CD4-positive, alpha-beta T cell (primary cell): Measurements from ENCODE around the gene OR9A2. TPM values are rescaled to one million over a fixed set of nuclear protein-coding genes. Genes with fewer than 3 reads are reported as not detected.

Experiments
- ATAC-seq: fragments of 200-7000 bp; cut with Tn5 transposase; one replicate; pipeline ENCODE4 v1.10.0; 2022; ENCODE audit warnings: mild to moderate bottlenecking; ENCODE audit not compliant: poor library complexity
- CTCF ChIA-PET: fragments of 350-600 bp; sonication (Branson Sonifier 250); formaldehyde crosslinking; loops from one replicate; lab custom pipeline; 2021; ENCODE audit warnings: antibody characterized with exemption, inconsistent platforms; lab: Charles Lee
- POLR2A ChIA-PET: fragments of 350-600 bp; sonication (Branson Sonifier 250); formaldehyde crosslinking; loops from one replicate; lab custom pipeline; 2021; ENCODE audit warnings: antibody characterized with exemption, inconsistent platforms; lab: Charles Lee
- DNase-seq, 14 experiments: peaks; one replicate each; pipeline ENCODE4 v3.0.0-alpha.2; 2013 to 2020; ENCODE audit warnings: mixed read lengths in 2 of 14
- H3K27ac ChIP-seq, 2 donors: one replicate each; pipeline versions ENCODE4 v1.5.1 to v1.7.0; 2013; ENCODE audit warnings: low read length in 2 of 2, low read depth in 1 of 2, mild to moderate bottlenecking in 1 of 2
- H3K27me3 ChIP-seq, 2 experiments: 1 replicate in 1 of 2; 2 replicates in 1 of 2; pipeline versions ENCODE4 v1.6.1 to v1.7.0; 2013; ENCODE audit warnings: low read length in 2 of 2, control low read depth in 1 of 2, mild to moderate bottlenecking in 1 of 2, moderate library complexity in 1 of 2; ENCODE audit not compliant: insufficient read depth in 2 of 2, control insufficient read depth in 1 of 2
- H3K36me3 ChIP-seq: one replicate; pipeline ENCODE4 v1.6.1; 2013; ENCODE audit warnings: low read length, control low read depth; ENCODE audit not compliant: insufficient read depth
- H3K4me1 ChIP-seq: one replicate; pipeline ENCODE4 v1.6.1; 2013; ENCODE audit warnings: low read length, control low read depth; ENCODE audit not compliant: insufficient read depth
- H3K4me3 ChIP-seq: one replicate; pipeline ENCODE4 v1.5.1; 2013; ENCODE audit warnings: mild to moderate bottlenecking, low read length, moderate library complexity
- H3K9me3 ChIP-seq, 2 experiments: 1 replicate in 1 of 2; 2 replicates in 1 of 2; pipeline versions ENCODE4 v1.6.1 to v1.7.0; 2013; ENCODE audit warnings: low read length in 2 of 2, mild to moderate bottlenecking in 2 of 2, control low read depth in 1 of 2, moderate library complexity in 1 of 2; ENCODE audit not compliant: control insufficient read depth in 1 of 2, insufficient read depth in 1 of 2
- H3K27ac Mint-ChIP-seq: one replicate; pipeline ENCODE4 v1.8.0; 2020; ENCODE audit warnings: mixed read lengths
- H3K27me3 Mint-ChIP-seq: one replicate; pipeline ENCODE4 v1.8.0; 2021; ENCODE audit warnings: mixed read lengths
- H3K36me3 Mint-ChIP-seq: one replicate; pipeline ENCODE4 v1.8.0; 2021; ENCODE audit warnings: low read depth, mixed read lengths
- H3K4me1 Mint-ChIP-seq: one replicate; pipeline ENCODE4 v1.8.0; 2021; ENCODE audit warnings: low read depth, mixed read lengths
- H3K4me3 Mint-ChIP-seq: one replicate; pipeline ENCODE4 v1.8.0; 2020; ENCODE audit warnings: mild to moderate bottlenecking, mixed read lengths
- H3K9me3 Mint-ChIP-seq: one replicate; pipeline ENCODE4 v1.8.0; 2020; ENCODE audit warnings: mixed read lengths
- CTCF ChIP-seq: fragments of 200-600 bp; IDR thresholded peaks from one replicate; pipeline ENCODE4 v1.8.0; 2022; ENCODE audit warnings: antibody characterized with exemption, mild to moderate bottlenecking
- intact Hi-C, 2 experiments: fragments of 100-400 bp; cut with DNase I in 1 of 2; cut with micrococcal nuclease in 1 of 2; formaldehyde crosslinking; loops; one replicate each; pipeline versions ENCODE4 v1.15.1 to v1.9.0; 2023 to 2025; cut with DNase I, micrococcal nuclease
- polyA plus RNA-seq, 2 donors: library from polyadenylated mRNA; unstranded; fragments of 120-200 nt; gene quantifications; one replicate each; pipeline ENCODE4 v1.2.1, GENCODE V29; 2013
- total RNA-seq, 174 experiments: library from RNA in 2 of 174; stranded (reverse) in 2 of 174; gene quantifications; one replicate each; pipeline ENCODE4 v1.2.3 and lab custom pipeline; 2021 to 2026

OR9A2 gene
- total RNA-seq (not detected), total RNA-seq (lab: John Stamatoyannopoulos, UW) (0 to 0.40 (median 0) reads per million in 172 experiments)
- polyA plus RNA-seq (2013, experiment 1 of 2) = not detected
- not detected for polyA plus RNA-seq (2013, experiment 2 of 2)

- POLR2A ChIA-PET = no interaction called here
- H3K27me3 Mint-ChIP-seq = peaks cover 38% of the 10 kb centered on the region
Measured at GRCh38 chr7:143027032-143027431, at the start of gene OR9A2. Gene OR9A2, minus strand, starts transcription at chr7:143027132. Its CDS starts 0 bp downstream, at chr7:143027132.

GRCh38 chr7:143074141-143074540, 47.2 kb upstream of the OR9A2 start:
- ChIA-PET CTCF (no interaction called here), POLR2A (no interaction called here)
- intact Hi-C loops = no loop called here

More at GRCh38 chr7:143027032-143027431, at the start of gene OR9A2:
- Histone ChIP-seq H3K9me3 (no peaks in the 10 kb centered on the region), H3K27me3 (peaks cover 4 to 14% of the 10 kb centered on the region in 2 experiments), H3K4me3 (no peak within 1 kb of the TSS), H3K36me3 (no peaks in the 10 kb centered on the region), H3K4me1 (no peaks in the 10 kb centered on the region), H3K27ac (no peak within 1 kb of the TSS)
- CTCF ChIA-PET = no interaction called here
- TF ChIP-seq CTCF = no peak
- Mint-ChIP-seq H3K27ac (no peak within 1 kb of the TSS), H3K4me3 (no peak within 1 kb of the TSS), H3K9me3 (no peaks in the 10 kb centered on the region), H3K4me1 (no peaks in the 10 kb centered on the region), H3K36me3 (no peaks in the 10 kb centered on the region)
- DNase-seq (no peak), ATAC-seq (no peak)
- intact Hi-C loops = no loop called here

DNA sequence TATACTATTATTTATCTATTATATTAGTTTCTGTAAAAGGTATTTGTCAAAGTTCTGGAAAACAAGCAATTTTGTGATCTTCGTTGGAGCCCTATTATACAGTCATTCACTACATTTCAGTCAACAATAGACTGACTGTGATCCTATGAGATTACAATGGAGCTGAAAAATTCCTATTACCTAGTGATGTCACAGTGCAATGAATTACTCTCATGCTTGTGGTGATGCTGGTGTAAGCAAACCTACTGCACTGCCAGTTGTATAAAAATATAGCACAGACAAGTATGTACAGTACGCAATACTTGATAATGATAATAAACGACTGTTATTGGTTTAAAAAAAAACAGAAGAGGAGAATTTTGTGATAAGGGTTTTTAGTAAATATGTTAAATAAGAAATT, 46.6 kb upstream of the OR9A2 start:
- ATAC-seq (no peak), DNase-seq (no peak)
- Mint-ChIP-seq H3K4me1 (no peaks in the 10 kb centered on the region), H3K4me3 (no peak overlapping the region), H3K36me3 (no peaks in the 10 kb centered on the region), H3K27ac (no peak overlapping the region), H3K27me3 (peaks cover 40% of the 10 kb centered on the region), H3K9me3 (no peaks in the 10 kb centered on the region)
- no peaks in the 10 kb centered on the region for H3K4me1 ChIP-seq
- H3K4me3 ChIP-seq = no peak overlapping the region
- H3K9me3 ChIP-seq = no peaks in the 10 kb centered on the region
- TF ChIP-seq CTCF = no peak
- intact Hi-C loops = no loop called here
- CTCF ChIA-PET = no interaction called here
- H3K36me3 ChIP-seq = no peaks in the 10 kb centered on the region
- H3K27ac ChIP-seq = no peak overlapping the region
- POLR2A ChIA-PET = no interaction called here
- peaks cover 3 to 4% of the 10 kb centered on the region in 2 experiments for H3K27me3 ChIP-seq

More at GRCh38 chr7:143074141-143074540, 47.2 kb upstream of the OR9A2 start:
- Histone ChIP-seq H3K27me3 (peaks cover 3 to 4% of the 10 kb centered on the region in 2 experiments), H3K27ac (no peak overlapping the region), H3K36me3 (no peaks in the 10 kb centered on the region), H3K9me3 (no peaks in the 10 kb centered on the region), H3K4me3 (no peak overlapping the region), H3K4me1 (no peaks in the 10 kb centered on the region)
- TF ChIP-seq CTCF = no peak
- no peak overlapping the region for H3K4me3 Mint-ChIP-seq
- H3K27ac Mint-ChIP-seq = no peak overlapping the region
- ATAC-seq (no peak), DNase-seq (no peak)
- no peaks in the 10 kb centered on the region for H3K4me1 Mint-ChIP-seq
- H3K9me3 Mint-ChIP-seq = no peaks in the 10 kb centered on the region
- H3K27me3 Mint-ChIP-seq = peaks cover 37% of the 10 kb centered on the region
- H3K36me3 Mint-ChIP-seq = no peaks in the 10 kb centered on the region
